SH-SY5Y (cell line): ENCODE measurements around the gene CLEC16A.

Experiments used
- GATA2 ChIP-seq: IDR thresholded peaks from 2 replicates; pipeline ENCODE4 v1.6.1; 2011; ENCODE audit warnings: mild to moderate bottlenecking, low read depth, low read length
- GATA3 ChIP-seq: IDR thresholded peaks from 2 replicates; pipeline ENCODE4 v1.6.1; 2011; ENCODE audit warnings: low read depth, mild to moderate bottlenecking, low read length, moderate library complexity

DNA sequence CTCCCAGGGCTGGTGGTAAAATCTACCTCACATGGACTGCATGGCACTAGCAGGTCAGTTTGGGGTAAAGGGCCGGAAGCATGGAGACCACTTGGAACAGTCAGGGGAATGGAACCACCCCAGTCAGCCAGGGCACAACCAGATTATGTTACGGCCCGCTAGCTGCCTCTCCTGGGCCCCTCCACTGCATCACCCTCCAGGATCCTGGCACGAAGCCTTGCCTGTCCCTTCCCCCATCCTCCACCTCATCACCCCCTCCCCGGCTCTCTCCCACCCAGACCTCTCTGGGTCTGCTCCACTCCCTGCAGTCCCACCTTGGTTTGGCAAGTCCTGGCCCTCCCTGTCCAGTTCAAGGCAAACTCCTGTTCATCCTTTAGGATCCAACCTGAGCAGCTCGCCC, 91.7 kb downstream of the CLEC16A start:
- no peak for TF ChIP-seq GATA2
- TF ChIP-seq GATA3: no peak
